GM19397 (cell line): ENCODE measurements around the gene RWDD1.

ENCODE experiments used
- ATAC-seq: cut with Tn5 transposase; IDR thresholded peaks from one replicate; pipeline ENCODE4 v1.9.1; 2021; ENCODE audit warnings: mild to moderate bottlenecking, moderate library complexity; ENCODE audit not compliant: unreplicated experiment

RWDD1 gene, protein sequence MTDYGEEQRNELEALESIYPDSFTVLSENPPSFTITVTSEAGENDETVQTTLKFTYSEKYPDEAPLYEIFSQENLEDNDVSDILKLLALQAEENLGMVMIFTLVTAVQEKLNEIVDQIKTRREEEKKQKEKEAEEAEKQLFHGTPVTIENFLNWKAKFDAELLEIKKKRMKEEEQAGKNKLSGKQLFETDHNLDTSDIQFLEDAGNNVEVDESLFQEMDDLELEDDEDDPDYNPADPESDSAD

DNA sequence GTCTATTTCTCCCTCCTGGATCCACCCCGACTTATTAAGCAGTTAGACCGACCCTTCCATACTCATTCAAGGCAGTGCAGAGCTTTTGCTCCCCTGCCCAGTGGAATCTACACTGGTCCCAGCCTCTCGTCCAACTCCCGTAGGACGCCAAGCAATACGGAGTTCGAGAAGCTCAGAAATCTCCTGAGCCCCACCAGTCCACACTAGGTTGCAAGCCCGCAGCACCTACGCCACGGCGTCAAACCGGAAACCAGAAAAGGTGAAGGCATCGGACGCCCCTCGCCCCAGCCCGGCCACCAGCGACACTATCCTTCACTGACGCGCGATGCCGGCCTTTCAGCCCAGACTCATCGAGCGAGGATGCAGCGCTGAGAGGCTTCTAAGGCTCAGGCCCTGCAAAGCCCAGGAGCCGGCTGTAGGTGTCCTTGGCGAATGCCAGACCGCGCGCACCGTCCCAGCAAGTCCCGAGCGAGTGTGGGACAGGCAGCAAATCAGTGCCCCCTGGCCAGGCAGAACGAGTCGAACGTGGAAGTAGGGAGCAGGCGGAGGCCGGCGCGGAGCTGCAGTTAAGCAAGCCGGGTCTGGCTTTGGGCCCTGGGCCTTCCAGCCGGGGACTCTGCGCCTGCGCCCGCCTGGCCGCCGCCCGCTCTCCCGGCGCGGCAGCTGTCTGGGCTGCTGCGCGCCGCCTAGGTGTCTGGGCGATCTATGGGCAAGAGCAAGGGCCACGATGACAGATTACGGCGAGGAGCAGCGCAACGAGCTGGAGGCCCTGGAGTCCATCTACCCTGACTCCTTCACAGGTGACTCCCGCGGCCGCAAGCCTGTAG is at the start of gene RWDD1:
TSS of gene RWDD1 (plus strand) at position 649 of the 827 bp plus-strand sequence. CDS start at position 728, 79 bp downstream.
- ATAC-seq = peak; percentile 90

DNA sequence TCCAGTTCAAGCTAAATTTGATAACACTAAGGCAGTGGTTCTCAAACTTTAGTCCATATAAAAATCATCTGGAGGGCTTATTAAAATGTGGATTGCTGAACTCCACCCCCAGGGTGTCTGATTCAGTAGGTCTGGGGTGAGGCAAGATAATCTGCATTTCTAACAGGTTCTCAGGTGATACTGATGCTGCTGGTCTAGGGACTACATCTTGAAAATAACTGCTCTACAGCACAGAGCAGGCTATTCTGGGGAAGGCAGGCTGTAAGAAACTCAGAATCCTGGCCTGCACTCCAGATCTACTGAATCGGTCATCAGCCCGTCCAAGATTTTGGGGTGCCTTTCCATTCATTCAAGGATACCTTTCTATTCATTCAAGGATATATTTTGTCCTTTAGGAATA is 48.4 kb upstream of the RWDD1 start:
- ATAC-seq = no peak

DNA sequence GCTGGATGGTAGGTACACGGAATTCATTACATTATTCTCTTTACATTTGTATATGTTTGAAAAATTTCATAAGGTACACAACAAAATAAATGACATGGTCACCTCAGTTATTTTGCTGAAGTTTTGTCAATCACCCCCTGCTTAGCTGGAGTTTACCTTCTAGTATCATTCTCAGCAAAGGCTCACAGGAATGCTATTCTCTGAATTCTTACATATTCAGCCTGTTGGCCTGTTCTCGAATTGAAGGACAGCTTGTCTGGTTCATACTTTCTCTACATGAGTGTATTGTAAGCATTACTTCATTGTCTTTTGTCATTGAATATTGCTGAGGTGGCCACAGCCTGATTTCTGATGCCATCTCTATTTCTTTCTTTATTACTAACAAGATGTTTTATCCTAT is 47.1 kb upstream of the RWDD1 start:
- ATAC-seq = no peak

DNA sequence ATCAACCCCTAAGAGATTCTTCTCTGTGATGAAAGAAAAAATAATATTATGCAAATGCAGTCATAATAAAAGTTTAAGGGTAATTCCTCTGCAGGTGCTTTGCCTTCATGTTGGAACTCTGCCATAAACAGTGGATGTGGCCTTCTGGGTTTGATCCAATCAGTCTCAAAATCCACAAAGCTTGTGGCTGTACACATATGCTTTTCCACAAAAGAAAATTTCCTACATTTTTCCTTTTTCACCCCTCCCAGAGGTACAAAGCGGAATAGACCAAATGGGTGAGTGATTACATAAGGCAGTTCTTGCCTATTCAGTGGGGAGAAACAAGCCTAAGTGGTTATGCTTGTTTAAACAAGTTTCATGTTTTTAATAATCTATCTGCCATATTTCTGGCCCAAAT is 43.2 kb upstream of the RWDD1 start:
- ATAC-seq = no peak

DNA sequence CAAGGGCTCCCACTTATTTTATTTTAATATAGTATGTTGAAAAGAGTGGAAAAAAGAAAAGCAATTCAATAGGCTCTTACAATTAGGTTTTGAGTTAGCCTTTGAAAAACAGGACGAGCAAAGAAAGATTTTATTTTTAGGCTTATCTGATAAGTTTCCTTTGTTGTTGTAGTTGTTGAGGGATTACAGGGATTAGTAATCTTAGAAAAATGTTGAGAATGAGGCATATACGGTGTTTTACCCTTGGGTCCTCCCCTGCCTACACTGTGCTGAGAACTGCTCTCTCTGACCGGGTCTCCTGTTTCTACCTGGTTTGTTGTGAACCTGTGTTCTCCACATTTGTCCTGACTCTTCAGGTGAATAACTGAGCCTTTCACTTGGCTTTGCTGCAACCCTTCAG is 42.5 kb upstream of the RWDD1 start:
- ATAC-seq = no peak

DNA sequence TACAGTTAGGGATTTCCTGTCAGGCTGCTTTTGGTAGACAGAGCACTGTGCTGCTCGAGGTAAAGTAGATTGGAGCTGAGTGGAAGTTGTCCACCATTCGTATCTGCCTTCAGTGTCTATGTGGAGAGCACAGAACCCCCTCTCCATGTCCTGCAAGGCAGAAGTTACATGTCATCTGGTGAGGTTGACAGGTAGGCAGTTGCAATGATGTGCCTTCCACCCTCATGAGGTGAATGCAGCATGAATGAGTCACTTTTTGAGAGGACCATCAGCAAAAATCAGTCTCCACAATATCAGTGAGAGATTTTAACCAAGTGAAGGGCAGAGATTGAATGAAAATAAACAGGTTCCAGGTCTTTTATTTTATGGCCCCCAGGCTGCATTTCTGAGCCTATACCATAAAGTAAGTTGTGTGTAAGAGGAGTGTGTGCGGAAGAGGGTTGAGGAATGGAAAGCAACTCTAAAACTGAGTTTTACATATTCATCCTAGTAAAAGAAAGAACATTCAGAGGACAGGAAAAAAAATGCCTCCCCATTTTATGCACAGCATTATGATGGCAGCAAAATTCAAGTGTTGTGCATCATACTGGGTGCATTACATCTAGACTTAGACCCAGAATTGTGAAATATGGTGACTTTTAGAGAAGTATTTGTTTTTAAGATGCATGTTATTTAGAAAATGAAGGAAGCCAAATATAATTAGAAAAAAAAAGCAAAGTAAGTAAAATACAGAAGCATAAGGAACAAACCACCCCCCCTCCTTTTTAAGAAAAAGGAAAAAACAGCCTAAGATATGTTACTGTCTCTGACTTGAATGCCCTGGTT is 41.6 kb upstream of the RWDD1 start:
- ATAC-seq = no peak

DNA sequence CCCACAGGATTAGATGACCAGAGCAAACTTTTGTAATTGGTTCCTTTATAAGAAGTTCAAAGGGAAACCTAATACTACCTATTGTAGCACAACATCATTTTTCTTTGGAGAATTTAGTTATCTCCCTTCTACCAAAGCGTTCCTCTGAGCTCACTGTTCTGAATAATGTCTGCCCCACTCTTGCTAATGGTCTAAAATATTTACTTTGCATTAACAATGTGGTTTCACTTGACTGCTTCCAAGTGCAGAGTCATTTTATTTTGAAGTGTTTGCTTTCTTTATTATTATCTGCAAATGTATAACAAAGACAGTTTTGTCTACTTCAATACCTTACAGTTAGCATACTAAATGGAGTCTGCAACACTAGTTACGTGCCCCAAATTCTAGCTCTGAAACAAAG is 40.9 kb upstream of the RWDD1 start:
- ATAC-seq = no peak

DNA sequence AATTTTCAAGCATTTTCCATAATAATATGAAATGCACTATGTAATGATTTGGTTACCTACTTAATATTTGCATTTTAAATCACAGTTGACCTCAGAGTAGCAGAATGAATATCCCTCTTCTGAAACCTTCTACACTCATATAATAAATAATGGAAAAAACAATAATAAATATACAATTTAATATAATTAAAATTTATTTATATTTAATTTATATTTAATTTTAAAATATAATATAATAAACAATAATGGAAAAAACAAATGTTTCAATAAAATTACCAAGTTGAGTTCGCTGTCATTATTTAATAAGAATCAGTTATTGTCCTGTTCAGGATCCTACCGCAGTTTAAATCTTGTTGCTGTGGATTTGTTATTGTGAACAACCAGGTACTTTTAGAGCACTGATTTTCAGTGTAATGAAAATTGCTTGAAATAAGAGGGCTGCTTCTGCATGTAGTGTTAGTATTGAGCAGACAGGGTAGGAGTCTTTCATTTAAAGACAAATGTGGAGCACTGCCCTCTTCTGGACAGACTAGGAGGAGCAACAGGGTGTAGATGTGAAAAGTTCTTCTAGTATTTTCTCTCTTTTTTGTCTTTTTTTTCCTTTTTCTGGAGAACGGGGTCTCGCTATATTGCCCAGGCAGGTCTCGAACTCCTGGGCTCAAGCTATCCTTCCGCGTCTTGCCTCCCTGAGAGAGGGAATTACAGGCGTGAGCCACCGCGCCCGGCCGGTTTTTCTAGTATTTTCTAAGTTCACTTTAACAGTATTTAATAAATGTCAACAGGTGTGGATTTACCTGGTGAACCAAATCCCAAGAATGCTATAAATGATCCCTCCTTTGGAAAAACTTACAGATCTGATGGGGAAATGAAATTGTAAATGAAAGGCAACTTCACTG is 39.4 kb upstream of the RWDD1 start:
- ATAC-seq = peak; percentile 59

DNA sequence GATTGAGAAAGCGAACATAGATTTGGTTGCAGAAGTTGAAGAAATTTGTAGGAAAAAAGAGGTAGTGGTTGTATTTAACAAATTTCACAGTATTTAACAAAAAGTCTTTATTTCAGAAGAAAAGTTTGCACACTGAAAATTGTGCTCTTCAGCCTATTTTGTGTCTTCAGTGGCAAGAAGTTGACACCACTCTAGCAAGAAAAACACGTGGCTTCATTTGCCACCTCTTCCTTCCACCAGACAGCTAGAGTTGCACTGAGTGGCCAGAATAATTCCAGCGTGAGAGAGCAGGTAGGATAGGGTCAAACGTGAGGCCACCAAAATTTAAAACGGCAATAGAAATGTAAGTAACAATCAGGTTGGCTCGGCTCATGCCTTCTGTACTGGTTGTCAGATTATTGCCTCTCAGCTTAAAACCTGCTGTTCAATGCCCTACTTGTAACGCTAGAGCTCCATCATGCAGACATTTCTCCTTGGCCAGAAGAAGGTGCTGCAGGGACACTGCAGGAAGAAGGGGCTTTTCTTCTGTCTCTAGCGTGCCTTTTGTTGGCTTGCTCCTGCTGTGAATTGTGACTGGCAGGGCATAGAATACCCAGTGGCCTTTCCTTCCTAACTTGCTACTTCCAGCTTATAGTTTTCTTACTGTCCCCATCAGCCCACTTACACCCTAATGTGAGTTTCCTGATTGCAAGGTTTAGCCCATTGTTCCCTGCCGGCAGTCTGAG is 37.9 kb upstream of the RWDD1 start:
- ATAC-seq = no peak

DNA sequence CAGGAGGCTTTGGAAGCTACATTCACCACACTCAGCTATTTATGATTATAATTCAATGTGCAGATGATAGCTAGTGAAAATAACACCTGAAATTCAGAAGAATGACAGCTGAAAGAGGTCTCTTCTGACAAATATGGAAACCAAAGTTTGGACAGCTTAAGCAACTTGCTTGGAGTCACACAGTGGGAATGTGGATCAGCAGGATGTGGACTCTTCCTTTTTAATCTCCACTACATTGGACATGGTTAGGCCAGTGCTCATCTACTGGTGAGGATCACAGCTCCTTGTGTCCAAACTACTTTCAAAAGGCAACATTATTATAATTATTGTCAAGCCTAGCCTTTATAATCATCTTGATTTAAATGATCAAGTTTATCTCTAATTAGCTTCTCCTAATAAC is 36.2 kb upstream of the RWDD1 start:
- ATAC-seq = no peak

DNA sequence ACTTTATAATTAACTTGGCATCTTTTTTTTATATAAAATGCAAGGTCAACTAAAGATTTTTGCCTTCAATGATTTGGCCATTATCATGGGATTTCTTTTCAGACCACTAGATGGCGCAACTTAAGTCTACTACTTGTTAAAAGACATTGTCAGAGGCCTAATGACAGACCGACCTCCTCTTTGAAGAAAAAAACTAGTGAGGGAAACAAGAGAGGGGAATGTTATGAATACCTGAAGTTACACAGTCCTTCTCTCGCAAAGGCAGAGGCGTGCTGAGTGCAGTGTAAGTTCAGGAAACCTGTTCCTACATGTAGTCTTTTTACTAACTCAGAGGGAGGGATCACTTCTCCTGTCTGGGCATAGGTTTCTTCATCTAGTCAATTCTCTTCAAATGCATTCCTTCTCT is 35.1 kb upstream of the RWDD1 start:
- no peak for ATAC-seq

DNA sequence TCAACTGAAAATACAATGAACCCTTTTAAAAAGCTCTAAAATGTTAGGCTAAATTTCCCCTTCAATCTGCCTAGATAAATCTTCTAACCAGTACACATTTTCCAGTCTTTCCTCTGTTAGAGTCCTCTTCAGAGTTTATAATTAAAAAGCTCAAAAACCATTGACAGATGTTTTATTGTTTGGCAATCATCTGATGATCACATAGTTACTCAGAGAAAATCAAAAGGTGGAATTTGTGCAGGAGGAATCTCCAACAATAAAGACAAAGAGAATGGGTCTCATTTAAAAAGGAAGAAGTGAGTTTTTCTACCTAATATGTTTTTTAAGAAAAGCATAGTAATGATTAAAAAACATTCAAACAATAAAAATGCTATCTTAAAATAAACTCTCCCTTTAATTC is 28.9 kb upstream of the RWDD1 start:
- ATAC-seq = no peak

DNA sequence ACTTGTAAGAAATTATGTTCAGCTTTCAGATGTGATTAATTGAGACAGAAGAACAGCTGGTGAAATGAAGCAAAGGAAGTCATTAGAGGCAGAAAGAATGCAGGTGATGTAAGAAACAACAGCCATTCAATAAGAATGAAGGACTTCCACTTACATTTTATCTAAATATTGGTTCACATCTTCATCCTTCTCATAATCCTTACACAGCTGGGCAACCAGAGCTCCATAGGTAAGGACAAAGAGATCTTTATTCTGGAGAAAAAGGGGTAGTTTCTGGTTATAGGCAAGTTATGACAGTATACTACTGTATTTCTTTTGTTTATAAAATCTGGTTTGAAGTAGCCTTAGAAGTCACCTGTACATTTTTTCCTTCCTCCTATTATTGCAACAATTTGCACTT is 28.2 kb upstream of the RWDD1 start:
- ATAC-seq = no peak

DNA sequence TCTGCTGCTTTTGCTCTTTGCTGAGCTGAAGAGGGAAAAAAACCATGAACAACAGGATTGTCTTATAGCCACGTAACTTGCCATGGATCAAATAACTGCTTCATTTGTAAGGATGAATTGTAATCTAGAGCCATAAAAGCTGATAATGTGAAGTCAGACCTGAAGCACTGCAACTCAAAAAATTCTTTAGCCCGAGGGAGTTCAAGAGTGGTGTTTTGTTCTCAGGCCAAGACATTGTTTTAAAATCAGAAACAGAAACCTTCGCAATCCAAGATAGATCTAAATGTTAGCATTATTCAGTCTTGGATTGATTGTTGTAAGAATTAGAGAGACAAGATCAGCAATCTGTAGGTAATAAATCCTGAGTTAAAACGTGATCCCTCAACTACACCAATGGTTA is 25.7 kb upstream of the RWDD1 start, which contains the start of gene TRAPPC3L:
TSS of gene TRAPPC3L (minus strand) at position 34 of the 400 bp plus-strand sequence. CDS start 170 bp downstream, outside the sequence.
- ATAC-seq = no peak

DNA sequence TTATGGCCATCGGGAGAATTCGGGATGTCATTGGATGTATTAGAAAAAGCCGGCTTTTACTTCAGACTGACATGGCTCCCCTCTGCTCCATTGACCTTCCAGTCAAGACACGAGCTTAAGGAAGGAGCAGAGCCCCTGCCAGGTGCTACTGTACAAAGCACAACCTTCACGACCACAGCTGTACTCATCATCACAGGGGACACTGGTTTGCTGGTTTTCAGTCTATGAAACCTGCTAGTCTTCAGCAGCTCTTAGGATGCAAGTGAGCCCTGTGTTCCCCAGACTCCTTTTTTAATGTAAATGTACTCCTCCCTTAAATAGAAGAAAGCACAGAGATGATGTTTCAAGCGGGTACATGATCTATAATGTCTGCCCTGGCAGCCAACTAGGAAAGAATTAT is 23.9 kb upstream of the RWDD1 start:
- ATAC-seq = no peak

DNA sequence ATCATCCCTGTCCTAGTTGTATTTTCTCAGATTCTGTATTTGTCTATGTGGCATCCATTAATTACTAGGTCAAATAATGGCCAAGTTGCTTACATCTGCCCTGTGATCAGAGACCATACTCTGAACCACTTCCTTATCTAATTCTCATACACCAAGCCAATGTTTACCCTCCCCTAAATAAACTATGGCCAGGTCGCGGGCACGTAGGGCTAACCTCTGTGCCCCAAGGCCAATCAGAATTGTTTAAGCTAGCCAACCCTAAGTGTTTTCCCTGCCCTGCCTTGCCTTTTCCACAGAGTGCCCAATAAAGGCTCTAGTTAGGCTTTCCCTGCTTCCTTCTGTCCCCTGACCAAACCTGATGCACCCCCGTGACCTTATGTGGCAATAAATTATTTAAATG is 20.5 kb upstream of the RWDD1 start:
- no peak for ATAC-seq

DNA sequence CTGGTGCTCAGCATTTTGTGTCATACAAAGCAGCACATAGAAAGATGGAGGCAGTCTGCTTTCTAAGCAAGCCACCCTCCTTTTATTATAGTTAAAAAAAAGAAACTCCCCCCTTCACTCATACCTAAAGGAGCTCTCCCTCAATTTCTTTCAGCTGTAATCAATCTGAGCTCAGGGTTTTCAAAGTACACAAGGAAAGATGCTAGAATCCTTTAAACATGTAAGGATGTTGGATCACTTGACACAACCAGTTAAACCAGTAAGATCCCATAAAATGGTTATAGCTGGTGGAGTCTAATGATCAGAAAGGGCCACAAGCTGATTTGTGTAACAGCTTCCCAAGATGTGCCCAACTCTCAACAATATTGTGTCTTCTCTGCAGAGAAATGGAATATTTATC is 17.9 kb upstream of the RWDD1 start, which contains the start of gene CALHM4:
TSS of gene CALHM4 (plus strand) at position 301 of the 400 bp plus-strand sequence. CDS start at position 344, 43 bp downstream.
- ATAC-seq = no peak

DNA sequence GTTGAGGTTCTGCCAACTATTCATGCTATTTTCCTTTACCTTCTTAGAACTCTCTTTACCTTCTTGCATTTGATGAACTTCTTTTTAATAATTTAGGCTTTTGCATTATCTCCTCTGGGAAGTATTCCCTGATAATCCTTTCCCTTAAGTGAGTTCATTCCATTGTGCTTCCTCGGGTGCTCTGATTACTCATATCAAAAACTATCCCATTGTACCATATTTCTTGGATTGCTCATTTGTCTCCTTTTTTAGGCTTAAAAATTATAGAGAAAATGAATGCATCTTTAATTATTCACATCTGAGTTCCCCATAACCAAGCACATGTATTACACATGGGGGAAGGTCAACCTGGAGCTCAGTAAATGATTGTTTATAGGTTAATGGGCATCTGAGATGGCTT is 15.2 kb upstream of the RWDD1 start:
- ATAC-seq = no peak

DNA sequence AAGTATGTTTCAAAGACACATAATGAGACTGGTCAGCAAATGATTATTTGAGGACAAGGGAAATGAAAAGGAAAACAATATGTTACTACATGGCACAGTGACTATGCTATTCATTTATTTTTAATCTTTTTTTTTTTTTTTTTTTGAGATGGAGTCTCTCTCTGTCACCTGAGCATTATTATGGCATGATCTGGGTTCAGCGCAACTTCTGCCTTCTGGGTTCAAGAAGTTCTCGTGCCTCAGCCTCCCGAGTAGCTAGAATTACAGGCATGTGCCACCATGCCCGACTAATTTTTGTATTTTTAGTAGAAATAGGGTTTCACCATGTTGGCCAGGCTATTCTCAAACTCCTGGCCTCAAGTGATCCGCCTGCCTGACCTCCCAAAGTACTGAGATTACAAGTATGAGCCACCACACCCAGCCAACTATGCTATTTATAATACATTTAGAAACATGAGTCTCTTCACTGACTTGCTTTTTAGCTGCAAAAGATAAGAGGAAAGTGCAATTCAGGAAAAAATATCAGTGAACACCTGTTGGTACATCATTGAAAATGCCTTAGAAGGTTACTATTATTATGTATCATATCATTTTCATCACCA is 14.4 kb upstream of the RWDD1 start:
- no peak for ATAC-seq
